Chondrocyte (in vitro differentiated cells): ENCODE data around the gene MAPK8IP3. TPM values are rescaled to one million over a fixed set of nuclear protein-coding genes. Genes with fewer than 3 reads are reported as not detected.

ENCODE experiments used
- DNase-seq: peaks from one replicate; pipeline ENCODE4 v3.0.0; 2021; ENCODE audit warnings: mixed read lengths, low spot score
- H3K27ac Mint-ChIP-seq: one replicate; pipeline ENCODE4 v1.8.0; 2021; ENCODE audit warnings: mild to moderate bottlenecking, moderate library complexity, mixed read lengths; ENCODE audit not compliant: unreplicated experiment
- H3K27me3 Mint-ChIP-seq: 2 replicates; pipeline ENCODE4 v1.8.0; 2021; ENCODE audit warnings: low read depth, mixed read lengths
- H3K36me3 Mint-ChIP-seq: 2 replicates; pipeline ENCODE4 v1.8.0; 2021; ENCODE audit warnings: low read depth, mixed read lengths
- H3K4me1 Mint-ChIP-seq: 2 replicates; pipeline ENCODE4 v1.8.0; 2021; ENCODE audit warnings: low read depth, mild to moderate bottlenecking, mixed read lengths
- H3K4me3 Mint-ChIP-seq: one replicate; pipeline ENCODE4 v1.8.0; 2021; ENCODE audit warnings: mild to moderate bottlenecking, moderate library complexity, mixed read lengths; ENCODE audit not compliant: unreplicated experiment
- H3K9me3 Mint-ChIP-seq: 2 replicates; pipeline ENCODE4 v1.8.0; 2021; ENCODE audit warnings: low read depth, mixed read lengths
- total RNA-seq: library from RNA; stranded (reverse); gene quantifications from 3 replicates; pipeline ENCODE4 v1.2.1, GENCODE V29; 2021
- TF ChIP-seq, protein P1 (sequence below): fragments of 200-600 bp; sonication (generic); IDR thresholded peaks from 2 replicates; pipeline ENCODE4 v1.5.0; 2021; ENCODE audit warnings: antibody characterized with exemption, mild to moderate bottlenecking, moderate library complexity

The MAPK8IP3 gene
- total RNA-seq, 1 donor from 2014 or later, result 53.8 TPM

DNA sequence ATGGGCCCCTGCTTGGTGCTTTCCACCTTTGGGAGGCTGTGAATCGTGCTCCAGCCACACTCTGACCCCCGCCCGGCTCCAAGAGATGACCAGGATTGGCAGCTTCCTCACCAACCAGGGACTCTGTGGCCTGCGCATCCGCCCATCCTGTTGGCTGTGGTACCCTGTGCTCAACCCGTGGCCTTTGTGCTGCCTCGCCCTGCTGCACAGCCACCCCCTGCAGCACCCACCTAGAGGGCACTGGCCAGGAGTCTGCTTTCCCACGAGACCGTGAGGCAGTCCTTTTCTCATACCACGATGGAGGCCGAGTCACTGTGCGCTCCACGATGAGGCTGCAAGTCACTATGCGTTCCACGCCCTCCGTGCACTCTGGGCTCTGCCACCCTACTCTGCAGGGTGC, 46.0 kb downstream of the MAPK8IP3 start:
- TF ChIP-seq, protein P1, sequence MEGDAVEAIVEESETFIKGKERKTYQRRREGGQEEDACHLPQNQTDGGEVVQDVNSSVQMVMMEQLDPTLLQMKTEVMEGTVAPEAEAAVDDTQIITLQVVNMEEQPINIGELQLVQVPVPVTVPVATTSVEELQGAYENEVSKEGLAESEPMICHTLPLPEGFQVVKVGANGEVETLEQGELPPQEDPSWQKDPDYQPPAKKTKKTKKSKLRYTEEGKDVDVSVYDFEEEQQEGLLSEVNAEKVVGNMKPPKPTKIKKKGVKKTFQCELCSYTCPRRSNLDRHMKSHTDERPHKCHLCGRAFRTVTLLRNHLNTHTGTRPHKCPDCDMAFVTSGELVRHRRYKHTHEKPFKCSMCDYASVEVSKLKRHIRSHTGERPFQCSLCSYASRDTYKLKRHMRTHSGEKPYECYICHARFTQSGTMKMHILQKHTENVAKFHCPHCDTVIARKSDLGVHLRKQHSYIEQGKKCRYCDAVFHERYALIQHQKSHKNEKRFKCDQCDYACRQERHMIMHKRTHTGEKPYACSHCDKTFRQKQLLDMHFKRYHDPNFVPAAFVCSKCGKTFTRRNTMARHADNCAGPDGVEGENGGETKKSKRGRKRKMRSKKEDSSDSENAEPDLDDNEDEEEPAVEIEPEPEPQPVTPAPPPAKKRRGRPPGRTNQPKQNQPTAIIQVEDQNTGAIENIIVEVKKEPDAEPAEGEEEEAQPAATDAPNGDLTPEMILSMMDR, result no peak
- DNase-seq, result no peak
- Mint-ChIP-seq H3K27me3 (no peaks in the 10 kb centered on the region), H3K36me3 (peaks cover 22% of the 10 kb centered on the region), H3K4me1 (peaks cover under 1% of the 10 kb centered on the region), H3K27ac (no peak overlapping the region), H3K4me3 (no peak overlapping the region), H3K9me3 (no peaks in the 10 kb centered on the region)

DNA sequence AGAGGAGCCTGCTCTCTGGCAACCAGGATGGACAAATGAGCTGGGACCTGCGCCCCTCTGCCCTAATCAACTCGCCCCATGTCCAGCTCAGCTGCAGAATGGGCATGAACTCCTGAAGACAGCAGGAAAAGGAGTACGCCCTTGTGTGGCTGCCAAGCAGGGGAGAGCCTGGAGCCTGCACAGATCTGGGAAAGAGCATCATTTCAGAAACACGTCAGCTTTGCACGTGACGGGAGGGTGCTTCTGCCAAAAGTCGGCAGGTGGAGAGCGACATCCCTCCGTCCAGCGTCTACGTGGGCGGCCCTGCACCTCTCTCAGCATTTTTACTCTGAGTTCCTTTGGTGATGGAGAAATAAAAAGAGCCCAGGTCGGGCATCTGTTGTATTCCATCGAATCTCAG, 46.9 kb downstream of the MAPK8IP3 start:
- TF ChIP-seq, protein P1, result no peak
- H3K4me1 Mint-ChIP-seq, result no peaks in the 10 kb centered on the region
- DNase-seq, result no peak
- H3K27ac Mint-ChIP-seq, result peak overlapping the region; percentile 17
- no peaks in the 10 kb centered on the region for H3K27me3 Mint-ChIP-seq
- H3K4me3 Mint-ChIP-seq, result no peak overlapping the region
- no peaks in the 10 kb centered on the region for H3K9me3 Mint-ChIP-seq
- H3K36me3 Mint-ChIP-seq, result peaks cover 19% of the 10 kb centered on the region

DNA sequence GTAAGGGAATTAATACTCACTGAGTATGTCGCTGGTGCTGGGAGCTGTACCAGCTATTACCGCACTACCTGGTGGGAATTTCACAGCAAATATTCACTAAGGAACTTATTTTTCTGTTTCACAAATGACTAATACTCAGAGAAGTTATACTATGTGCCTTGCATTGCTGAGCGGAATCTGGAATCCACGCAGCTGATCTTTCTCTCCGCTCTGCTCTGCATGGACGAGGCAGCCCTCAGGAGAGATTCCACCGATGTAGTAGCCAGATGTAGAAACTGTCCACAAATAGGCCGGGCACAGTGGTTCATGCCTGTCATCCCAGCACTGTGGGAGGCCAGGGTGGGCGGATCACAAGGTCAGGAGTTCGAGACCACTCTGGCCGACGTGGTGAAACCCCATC, 48.2 kb downstream of the MAPK8IP3 start:
- no peak overlapping the region for H3K27ac Mint-ChIP-seq
- TF ChIP-seq, protein P1, result no peak
- no peak for DNase-seq
- H3K27me3 Mint-ChIP-seq, result no peaks in the 10 kb centered on the region
- H3K9me3 Mint-ChIP-seq, result no peaks in the 10 kb centered on the region
- no peaks in the 10 kb centered on the region for H3K4me1 Mint-ChIP-seq
- H3K4me3 Mint-ChIP-seq, result no peak overlapping the region
- peaks cover 15% of the 10 kb centered on the region for H3K36me3 Mint-ChIP-seq

DNA sequence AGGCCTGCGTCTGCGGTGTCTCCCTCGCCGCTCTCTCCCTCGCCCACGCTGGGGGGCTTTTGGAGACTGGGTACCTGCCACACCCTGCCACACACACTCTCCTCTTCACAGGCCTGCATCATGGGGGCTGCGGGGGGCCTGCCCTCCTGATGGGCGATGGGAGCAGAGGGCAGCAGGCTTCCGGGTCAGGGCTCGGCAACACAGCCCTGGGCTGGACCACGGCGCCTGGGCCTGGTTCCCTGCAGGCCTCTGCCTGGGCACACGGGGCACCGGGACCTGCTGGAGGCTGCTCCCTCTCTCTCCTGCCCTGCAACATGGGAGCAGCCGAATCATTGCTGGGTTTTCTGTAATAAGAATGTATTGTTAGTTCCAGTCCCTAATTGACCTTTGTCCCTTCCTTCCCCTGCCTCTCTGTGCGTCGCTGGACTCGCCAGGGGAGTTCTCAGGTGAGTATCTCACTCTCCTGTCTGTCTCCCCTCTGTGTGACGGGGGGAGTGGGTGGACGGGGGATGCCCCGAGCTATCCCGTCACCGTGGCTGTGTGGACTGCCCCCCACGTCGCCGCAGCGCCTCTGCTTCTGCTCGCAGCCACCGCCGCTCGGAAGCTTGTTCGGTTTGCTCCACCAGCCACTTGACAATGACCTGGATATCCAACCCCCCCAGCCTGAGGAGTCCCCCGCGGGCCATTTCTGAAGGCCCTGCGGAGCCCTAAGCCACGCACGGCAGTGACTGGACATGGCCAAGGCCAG, 51.9 kb downstream of the MAPK8IP3 start:
- Mint-ChIP-seq H3K27me3 (no peaks in the 10 kb centered on the region), H3K9me3 (no peaks in the 10 kb centered on the region), H3K36me3 (peaks cover 14% of the 10 kb centered on the region), H3K27ac (no peak overlapping the region), H3K4me1 (no peaks in the 10 kb centered on the region), H3K4me3 (no peak overlapping the region)
- DNase-seq, result no peak
- TF ChIP-seq, protein P1, result no peak

DNA sequence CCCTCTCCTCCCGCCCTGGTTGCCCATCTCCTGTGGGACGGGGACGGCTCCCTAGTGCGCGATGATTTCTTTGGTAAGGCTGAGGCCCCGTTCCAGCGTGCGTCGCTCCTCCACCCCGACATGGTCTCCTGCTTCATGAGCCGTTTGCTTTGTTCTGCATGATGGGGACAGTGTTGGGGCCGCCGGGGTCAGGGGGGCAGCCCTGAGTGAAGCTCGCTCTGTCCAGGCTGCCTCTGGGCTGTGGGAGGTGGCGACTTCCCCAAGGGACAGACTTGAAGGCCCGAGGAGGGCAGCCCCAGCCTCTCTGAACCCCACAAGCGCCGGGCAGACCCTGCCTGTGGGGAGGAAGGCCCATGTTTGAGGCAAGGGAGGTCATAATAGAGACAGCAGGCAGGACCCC, 52.9 kb downstream of the MAPK8IP3 start:
- Mint-ChIP-seq H3K36me3 (peaks cover 13% of the 10 kb centered on the region), H3K4me3 (no peak overlapping the region), H3K27ac (no peak overlapping the region), H3K9me3 (no peaks in the 10 kb centered on the region), H3K4me1 (no peaks in the 10 kb centered on the region), H3K27me3 (no peaks in the 10 kb centered on the region)
- TF ChIP-seq, protein P1, result no peak
- DNase-seq, result no peak
